SK-N-SH (cell line): ENCODE data around the gene METTL27. TPM values are rescaled to one million over a fixed set of nuclear protein-coding genes. Genes with fewer than 3 reads are reported as not detected.

Experiments
- CTCF ChIA-PET: fragments of 300-600, 350-600 bp; formaldehyde crosslinking; extraction: SDS; loops from one replicate; lab custom pipeline; 2021; lab: Yijun Ruan, JAX
- POLR2A ChIA-PET: fragments of 350-600 bp; sonication (Branson Sonifier 250); formaldehyde crosslinking; extraction: SDS; loops from one replicate; lab custom pipeline; 2020; ENCODE audit warnings: antibody characterized with exemption, inconsistent platforms; lab: Yijun Ruan, JAX
- DNase-seq: peaks from one replicate; pipeline ENCODE4 v3.0.0; 2012
- H2AFZ ChIP-seq: fragments of 200-600 bp; sonication (generic); 2 replicates; pipeline ENCODE4 v1.8.1; 2016; ENCODE audit warnings: antibody characterized with exemption, mild to moderate bottlenecking, low read depth
- H3F3A ChIP-seq: fragments of 200-600 bp; sonication (generic); replicated peaks from 2 replicates; pipeline ENCODE3; 2016; ENCODE audit warnings: antibody characterized with exemption, mild to moderate bottlenecking; ENCODE audit not compliant: insufficient read depth
- H3K27ac ChIP-seq, 2 experiments: fragments of 200-500 bp in 1 of 2; fragments of 200-600 bp in 1 of 2; sonication (Bioruptor generic) in 1 of 2; sonication (generic), shearing (Covaris generic) in 1 of 2; 2 replicates each; pipeline versions ENCODE4 v1.5.1 to v1.6.1; 2014 to 2016; ENCODE audit warnings: low read depth in 2 of 2, inconsistent platforms in 1 of 2, low read length in 1 of 2, mild to moderate bottlenecking in 1 of 2, mixed read lengths in 1 of 2
- H3K27me3 ChIP-seq: fragments of 200-600 bp; sonication (generic), shearing (Covaris generic); 2 replicates; pipeline ENCODE4 v1.6.1; 2016; ENCODE audit warnings: mixed run types; ENCODE audit not compliant: insufficient read depth
- H3K36me3 ChIP-seq, 2 experiments: fragments of 200-500 bp in 1 of 2; fragments of 200-600 bp in 1 of 2; sonication (Bioruptor generic) in 1 of 2; sonication (generic) in 1 of 2; replicated peaks in 1 of 2; 2 replicates each; pipeline versions ENCODE3 to v1.5.1; 2014 to 2016; ENCODE audit warnings: low read length in 1 of 2, mild to moderate bottlenecking in 1 of 2; ENCODE audit not compliant: insufficient read depth in 2 of 2, control insufficient read depth in 1 of 2
- H3K4me1 ChIP-seq, 2 experiments: fragments of 200-500 bp in 1 of 2; fragments of 200-600 bp in 1 of 2; sonication (Bioruptor generic) in 1 of 2; sonication (generic), shearing (Covaris generic) in 1 of 2; 2 replicates each; pipeline versions ENCODE4 v1.5.1 to v1.6.1; 2014 to 2016; ENCODE audit warnings: low read depth in 1 of 2, low read length in 1 of 2, mixed run types in 1 of 2; ENCODE audit not compliant: insufficient read depth in 2 of 2, control insufficient read depth in 1 of 2
- H3K4me2 ChIP-seq: fragments of 200-600 bp; sonication (generic), shearing (Covaris generic); 2 replicates; pipeline ENCODE4 v1.6.1; 2017; ENCODE audit warnings: mixed run types
- H3K4me3 ChIP-seq, 2 experiments: fragments of 200-500 bp in 1 of 2; fragments of 200-600 bp in 1 of 2; sonication (Bioruptor generic) in 1 of 2; sonication (generic), shearing (Covaris generic) in 1 of 2; 2 replicates each; pipeline versions ENCODE4 v1.5.1 to v1.8.1; 2014 to 2016; ENCODE audit warnings: low read depth in 2 of 2, inconsistent platforms in 1 of 2, low read length in 1 of 2, mild to moderate bottlenecking in 1 of 2, mixed read lengths in 1 of 2, moderate library complexity in 1 of 2
- H3K79me2 ChIP-seq: fragments of 200-600 bp; sonication (generic); 2 replicates; pipeline ENCODE4 v1.8.1; 2017; ENCODE audit warnings: mild to moderate bottlenecking; ENCODE audit not compliant: insufficient read depth
- H3K9ac ChIP-seq: fragments of 200-600 bp; sonication (generic); 2 replicates; pipeline ENCODE4 v1.6.1; 2017; ENCODE audit warnings: mixed run types
- H3K9me2 ChIP-seq: fragments of 200-600 bp; sonication (generic); 2 replicates; pipeline ENCODE4 v1.6.1; 2017; ENCODE audit warnings: mixed run types
- H3K9me3 ChIP-seq: fragments of 200-600 bp; sonication (generic); 2 replicates; pipeline ENCODE4 v1.6.1; 2017; ENCODE audit warnings: mixed run types, mild to moderate bottlenecking, moderate library complexity
- H4K20me1 ChIP-seq: fragments of 200-600 bp; sonication (generic); 2 replicates; pipeline ENCODE4 v1.6.1; 2017; ENCODE audit warnings: mild to moderate bottlenecking, mixed run types; ENCODE audit not compliant: insufficient read depth
- CTCF ChIP-seq: fragments of 200-600 bp; sonication (generic); IDR thresholded peaks from 2 replicates; pipeline ENCODE4 v1.6.1; 2017; ENCODE audit warnings: antibody characterized with exemption, mild to moderate bottlenecking, moderate library complexity
- ELF1 ChIP-seq: IDR thresholded peaks from 2 replicates; pipeline ENCODE4 v1.4.0; 2012
- EP300 ChIP-seq, 2 experiments: IDR thresholded peaks; 2 replicates each; pipeline versions ENCODE4 v1.4.0 to v1.6.1; 2012; ENCODE audit warnings: borderline replicate concordance in 1 of 2, low read depth in 1 of 2, low read length in 1 of 2
- FOSL2 ChIP-seq: IDR thresholded peaks from 2 replicates; pipeline ENCODE4 v1.4.0; 2012; ENCODE audit warnings: low read depth, mild to moderate bottlenecking, moderate library complexity, borderline replicate concordance
- MAX ChIP-seq: IDR thresholded peaks from 2 replicates; pipeline ENCODE4 v1.4.0; 2012; ENCODE audit warnings: low read depth
- MEF2A ChIP-seq: IDR thresholded peaks from 2 replicates; pipeline ENCODE4 v1.4.0; 2012; ENCODE audit warnings: low read depth, borderline replicate concordance
- NFIC ChIP-seq: IDR thresholded peaks from 2 replicates; pipeline ENCODE4 v1.4.0; 2012; ENCODE audit warnings: borderline replicate concordance
- POLR2AphosphoS5 ChIP-seq: IDR thresholded peaks from 2 replicates; pipeline ENCODE4 v1.6.1; 2012; ENCODE audit warnings: low read depth, low read length
- REST ChIP-seq: IDR thresholded peaks from 2 replicates; pipeline ENCODE4 v1.6.1; 2012; ENCODE audit warnings: mild to moderate bottlenecking, low read depth, low read length, moderate library complexity
- RFX5 ChIP-seq: IDR thresholded peaks from 2 replicates; pipeline ENCODE4 v1.6.1; 2012; ENCODE audit warnings: mild to moderate bottlenecking, improper control_type of control experiment, low read length
- USF2 ChIP-seq: fragments of 150-350 bp; IDR thresholded peaks from 2 replicates; pipeline ENCODE4 v1.6.1; 2017; ENCODE audit warnings: antibody characterized with exemption, low read length, low read depth, borderline replicate concordance
- WGBS: methylation state at CpG from one replicate; pipeline ENCODE4 v1.1.6; 2017; ENCODE audit warnings: low lambda C conversion rate; 5-methylcytosine and 5-hydroxymethylcytosine counted together
- polyA plus RNA-seq, 3 experiments: library from polyadenylated mRNA; depleted of rRNA; stranded (reverse); fragments of >200 nt; gene quantifications; 2 replicates each; pipeline ENCODE4 v1.2.3, GENCODE V29; 2012

METTL27 gene
- polyA plus RNA-seq, 1 of the 3 experiments (the other 2 are of a cell fraction): 3.1 TPM

- TF ChIP-seq CTCF: no peak
Measured at GRCh38 chr7:73844848-73845460, 2.6 kb upstream of the METTL27 start (continued).

GRCh38 chr7:73844131-73844547 is 1.8 kb upstream of the METTL27 start:
- H3K4me1 ChIP-seq: peaks cover 0 to 8% of the 10 kb centered on the region in 2 experiments; a peak in 1 of 4 replicates
- H3K4me3 ChIP-seq: no peak overlapping the region
- H3K4me2 ChIP-seq: no peak overlapping the region
- H3K79me2 ChIP-seq: peaks cover 4% of the 10 kb centered on the region; the same call in 1 of the 2 replicates
- H2AFZ ChIP-seq: no peak overlapping the region
- H3F3A ChIP-seq: peaks cover 7% of the 10 kb centered on the region
- ChIA-PET POLR2A (no interaction called here), CTCF (interaction anchor here (1.3 to 11.5 kb wide), 5 partner anchors 11 to 237 kb away, joined by 3 to 80 read pairs (median 6); no protein-coding TSS in a partner anchor)
- H4K20me1 ChIP-seq: no peaks in the 10 kb centered on the region
- TF ChIP-seq FOSL2: no peak
- TF ChIP-seq USF2: no peak
- no peak for TF ChIP-seq MEF2A
- no peak for TF ChIP-seq ELF1
- no peak for TF ChIP-seq RFX5
- no peak for TF ChIP-seq NFIC
- no peak for TF ChIP-seq MAX
- no peak for TF ChIP-seq POLR2AphosphoS5
- TF ChIP-seq REST: no peak
- no peak for TF ChIP-seq EP300 (IDR thresholded peaks at IDR 0.05; ENCODE audit: borderline replicate concordance in 1 of 2, low read depth in 1 of 2, low read length in 1 of 2)
- WGBS: 83% methylated on average over 9 of the region's 9 CpGs
- no peaks in the 10 kb centered on the region for H3K9me2 ChIP-seq
- no peak for DNase-seq
- no peak overlapping the region for H3K27ac ChIP-seq
- no peak overlapping the region for H3K9ac ChIP-seq
- no peaks in the 10 kb centered on the region for H3K27me3 ChIP-seq
- no peaks in the 10 kb centered on the region for H3K9me3 ChIP-seq
- H3K36me3 ChIP-seq: no peaks in the 10 kb centered on the region
